ENCODE results near the gene ARL5B.

The ARL5B gene

DNA sequence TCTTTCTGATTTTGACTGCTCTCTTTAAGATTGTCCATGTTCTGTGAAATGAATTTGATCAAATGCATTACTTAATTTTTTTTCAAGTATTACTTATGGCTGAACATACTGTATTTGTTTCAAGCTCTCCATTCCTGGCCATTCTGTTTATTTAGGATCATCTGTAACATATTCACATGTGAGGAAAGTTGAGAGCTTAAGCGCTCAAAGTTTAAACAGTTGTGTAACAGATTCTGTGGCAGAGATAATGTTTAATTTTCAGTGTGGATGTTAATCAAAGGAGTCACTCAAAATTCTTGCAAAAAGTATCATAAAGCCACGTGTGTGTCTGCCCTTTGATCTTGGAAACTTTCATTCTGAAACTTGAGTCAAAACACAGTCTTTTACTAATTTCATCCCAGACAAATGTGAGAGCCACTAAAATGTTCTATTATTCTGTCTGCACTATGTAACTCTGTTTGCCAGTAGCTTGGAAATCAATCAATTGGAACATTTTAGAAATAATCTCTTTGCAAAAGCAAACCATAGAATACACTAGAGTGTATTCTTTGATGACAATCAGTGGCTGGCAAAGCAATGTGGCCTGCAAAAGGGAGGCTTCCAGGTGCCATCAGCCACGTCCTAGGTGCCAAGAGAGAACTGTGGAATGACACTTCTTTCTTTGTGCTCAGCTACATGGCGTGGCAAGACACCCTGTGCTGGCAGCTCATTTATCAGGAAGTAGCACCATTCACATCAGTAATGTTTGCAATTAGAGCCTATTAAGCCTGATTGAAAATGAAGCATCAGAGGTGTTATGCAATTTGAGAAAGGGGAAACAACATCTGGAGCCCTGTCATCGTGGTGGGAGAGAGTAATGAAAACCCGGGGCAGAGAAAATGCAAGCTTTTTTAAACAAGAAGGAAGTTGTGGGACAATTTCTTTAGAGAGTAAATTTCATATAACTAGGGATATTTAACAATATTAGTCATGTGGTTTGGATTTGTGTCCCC is 40.9 kb downstream of the ARL5B start:
- no peaks in the 10 kb centered on the region for H3K27me3 ChIP-seq
- no peak overlapping the region for H3K4me3 ChIP-seq (ENCODE audit: low read depth in 1 of 2, low read length in 1 of 2)
- no peaks in the 10 kb centered on the region for H3K4me1 ChIP-seq (ENCODE audit: control insufficient read depth in 1 of 2, insufficient read depth in 1 of 2, low read depth in 1 of 2, low read length in 1 of 2)
- H3K9me3 ChIP-seq, result no peaks in the 10 kb centered on the region
- no peak overlapping the region for H3K27ac ChIP-seq
- TF ChIP-seq, protein P1, sequence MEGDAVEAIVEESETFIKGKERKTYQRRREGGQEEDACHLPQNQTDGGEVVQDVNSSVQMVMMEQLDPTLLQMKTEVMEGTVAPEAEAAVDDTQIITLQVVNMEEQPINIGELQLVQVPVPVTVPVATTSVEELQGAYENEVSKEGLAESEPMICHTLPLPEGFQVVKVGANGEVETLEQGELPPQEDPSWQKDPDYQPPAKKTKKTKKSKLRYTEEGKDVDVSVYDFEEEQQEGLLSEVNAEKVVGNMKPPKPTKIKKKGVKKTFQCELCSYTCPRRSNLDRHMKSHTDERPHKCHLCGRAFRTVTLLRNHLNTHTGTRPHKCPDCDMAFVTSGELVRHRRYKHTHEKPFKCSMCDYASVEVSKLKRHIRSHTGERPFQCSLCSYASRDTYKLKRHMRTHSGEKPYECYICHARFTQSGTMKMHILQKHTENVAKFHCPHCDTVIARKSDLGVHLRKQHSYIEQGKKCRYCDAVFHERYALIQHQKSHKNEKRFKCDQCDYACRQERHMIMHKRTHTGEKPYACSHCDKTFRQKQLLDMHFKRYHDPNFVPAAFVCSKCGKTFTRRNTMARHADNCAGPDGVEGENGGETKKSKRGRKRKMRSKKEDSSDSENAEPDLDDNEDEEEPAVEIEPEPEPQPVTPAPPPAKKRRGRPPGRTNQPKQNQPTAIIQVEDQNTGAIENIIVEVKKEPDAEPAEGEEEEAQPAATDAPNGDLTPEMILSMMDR (IDR thresholded peaks at IDR 0.05), result no peak
- no peaks in the 10 kb centered on the region for H3K36me3 ChIP-seq

DNA sequence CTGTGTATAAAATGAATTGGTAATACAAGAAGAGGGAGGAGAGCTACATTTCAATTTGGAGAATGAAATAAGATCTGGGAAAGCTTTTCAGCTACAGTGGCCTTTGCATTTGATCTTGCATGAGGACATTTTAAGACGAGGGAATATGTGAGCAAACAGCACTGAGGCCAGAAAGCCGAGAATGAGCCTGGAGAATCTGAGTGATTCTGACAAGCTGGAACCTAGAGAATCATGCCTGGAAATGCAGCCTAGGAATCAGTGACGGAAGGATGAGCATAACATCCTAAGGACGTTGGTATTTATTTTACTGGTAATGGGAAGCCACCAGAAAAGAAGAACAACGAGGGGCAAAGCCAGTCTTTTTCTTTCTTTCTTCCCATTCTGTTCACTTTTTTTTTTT is 44.3 kb downstream of the ARL5B start:
- no peaks in the 10 kb centered on the region for H3K4me1 ChIP-seq (ENCODE audit: control insufficient read depth in 1 of 2, insufficient read depth in 1 of 2, low read depth in 1 of 2, low read length in 1 of 2)
- no peaks in the 10 kb centered on the region for H3K27me3 ChIP-seq
- no peaks in the 10 kb centered on the region for H3K36me3 ChIP-seq
- H3K4me3 ChIP-seq (ENCODE audit: low read depth in 1 of 2, low read length in 1 of 2), result no peak overlapping the region
- H3K9me3 ChIP-seq, result no peaks in the 10 kb centered on the region
- H3K27ac ChIP-seq, result no peak overlapping the region
- TF ChIP-seq, protein P1 (IDR thresholded peaks at IDR 0.05), result no peak

DNA sequence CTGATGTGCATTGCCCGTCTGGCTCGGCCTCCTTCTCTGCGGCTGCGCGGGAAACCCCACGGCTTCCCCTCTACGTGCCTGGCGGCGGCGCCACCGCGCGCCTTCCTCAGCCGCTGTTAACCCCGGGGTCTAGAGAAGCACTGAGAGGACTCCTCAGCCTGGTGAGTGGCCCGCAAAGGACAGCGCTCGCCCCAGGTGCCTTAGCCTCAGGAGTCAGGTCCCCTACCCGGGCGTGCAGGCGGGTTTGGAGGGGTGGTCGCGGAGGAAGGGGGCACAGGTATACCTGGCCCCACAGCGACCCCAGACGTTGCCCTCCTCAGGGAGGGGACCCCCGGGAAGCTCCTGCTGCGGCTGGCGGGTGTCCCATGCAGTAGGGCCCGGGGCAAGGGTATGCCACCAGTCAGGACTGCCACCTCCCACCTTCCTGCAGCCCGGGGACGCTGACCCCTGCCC is 51.0 kb downstream of the ARL5B start:
- H3K27ac ChIP-seq, result no peak overlapping the region
- H3K27me3 ChIP-seq, result no peaks in the 10 kb centered on the region
- H3K4me3 ChIP-seq (ENCODE audit: low read depth in 1 of 2, low read length in 1 of 2), result no peak overlapping the region
- TF ChIP-seq, protein P1 (IDR thresholded peaks at IDR 0.05), result no peak
- no peaks in the 10 kb centered on the region for H3K4me1 ChIP-seq (ENCODE audit: control insufficient read depth in 1 of 2, insufficient read depth in 1 of 2, low read depth in 1 of 2, low read length in 1 of 2)
- no peaks in the 10 kb centered on the region for H3K36me3 ChIP-seq
- H3K9me3 ChIP-seq, result no peaks in the 10 kb centered on the region

DNA sequence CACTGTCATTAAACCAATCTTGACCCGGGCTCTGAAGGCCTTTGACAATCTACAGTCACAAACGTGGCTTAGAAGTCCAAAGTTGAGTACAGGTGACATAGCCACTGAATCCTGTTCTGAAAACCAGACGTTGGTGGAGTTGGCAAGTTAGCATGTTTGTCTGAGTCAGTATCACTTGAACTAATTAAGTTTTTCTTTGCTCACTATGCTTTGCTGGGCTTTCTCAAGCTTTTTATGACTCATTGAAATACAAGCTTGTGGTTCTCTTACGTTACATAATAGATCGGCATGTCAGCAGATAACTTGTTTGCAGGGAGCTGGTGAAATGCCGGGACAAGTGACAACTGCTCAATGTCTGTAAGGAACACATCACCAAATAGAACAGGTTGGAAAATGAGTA is 53.8 kb downstream of the ARL5B start:
- no peak overlapping the region for H3K4me3 ChIP-seq (ENCODE audit: low read depth in 1 of 2, low read length in 1 of 2)
- TF ChIP-seq, protein P1 (IDR thresholded peaks at IDR 0.05), result no peak
- H3K36me3 ChIP-seq, result no peaks in the 10 kb centered on the region
- H3K27me3 ChIP-seq, result no peaks in the 10 kb centered on the region
- no peak overlapping the region for H3K27ac ChIP-seq
- H3K9me3 ChIP-seq, result no peaks in the 10 kb centered on the region
- no peaks in the 10 kb centered on the region for H3K4me1 ChIP-seq (ENCODE audit: control insufficient read depth in 1 of 2, insufficient read depth in 1 of 2, low read depth in 1 of 2, low read length in 1 of 2)

DNA sequence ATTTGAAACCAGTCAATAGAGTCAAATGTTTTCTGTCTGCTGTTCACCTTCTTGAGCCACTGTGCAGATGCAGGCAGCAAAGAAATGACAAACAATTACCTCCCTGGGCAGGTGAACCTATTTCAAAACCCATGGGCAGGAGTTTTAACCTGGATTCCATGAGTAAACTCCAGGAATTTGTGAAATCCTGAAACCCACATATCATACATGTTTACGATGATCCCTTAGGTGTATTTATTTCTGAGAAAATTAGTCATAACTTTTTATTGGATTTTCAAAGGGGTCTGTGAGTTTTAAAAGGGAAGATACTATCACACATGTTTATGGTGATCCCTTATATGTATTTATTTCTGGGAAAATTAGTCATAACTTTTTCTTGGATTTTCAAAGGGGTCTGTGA is 59.8 kb downstream of the ARL5B start:
- H3K36me3 ChIP-seq, result no peaks in the 10 kb centered on the region
- TF ChIP-seq, protein P1 (IDR thresholded peaks at IDR 0.05), result no peak
- H3K27ac ChIP-seq, result no peak overlapping the region
- no peaks in the 10 kb centered on the region for H3K27me3 ChIP-seq
- no peaks in the 10 kb centered on the region for H3K4me1 ChIP-seq (ENCODE audit: control insufficient read depth in 1 of 2, insufficient read depth in 1 of 2, low read depth in 1 of 2, low read length in 1 of 2)
- no peaks in the 10 kb centered on the region for H3K9me3 ChIP-seq
- no peak overlapping the region for H3K4me3 ChIP-seq (ENCODE audit: low read depth in 1 of 2, low read length in 1 of 2)

All from neutrophil (primary cell).